ENCODE measurements around the gene CTDNEP1. TPM values are rescaled to one million over a fixed set of nuclear protein-coding genes. Genes with fewer than 3 reads are reported as not detected.

The CTDNEP1 gene
- total RNA-seq: 64.6 TPM

DNA sequence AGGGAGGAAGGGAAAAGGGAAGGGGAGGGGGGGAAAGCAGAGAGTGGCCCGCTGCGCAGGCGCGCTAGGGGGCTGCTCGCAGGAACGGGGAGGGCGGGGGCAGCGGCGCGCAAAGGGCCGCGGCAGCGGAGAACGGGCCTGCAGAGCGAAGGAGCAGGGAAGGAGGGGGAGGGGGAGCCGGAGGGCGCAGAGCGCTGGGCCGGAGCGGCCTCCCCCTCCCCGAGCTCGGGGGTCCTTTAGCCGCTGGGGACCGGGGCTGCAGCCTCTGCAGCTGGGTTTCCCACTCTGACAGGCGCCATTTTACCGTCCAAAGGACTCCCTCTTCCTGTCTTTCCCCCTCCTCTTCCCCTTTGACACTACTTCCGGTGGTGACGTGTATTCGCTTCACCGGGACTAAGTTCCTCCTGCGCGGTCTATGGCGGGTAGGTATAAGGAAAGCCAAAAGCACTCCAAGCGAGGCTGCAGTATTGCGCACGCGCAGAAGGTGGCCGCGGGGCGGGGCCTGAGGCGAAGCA, at the start of gene CTDNEP1:
TSS of gene CTDNEP1 (minus strand) at position 74 of the 515 bp plus-strand sequence. CDS start 438 bp downstream, outside the sequence.
- Histone ChIP-seq H3K4me3 (peak within 1 kb of the TSS; percentile 92 to 99), H3K9me3 (no peaks in the 10 kb centered on the region), H3K27me3 (no peaks in the 10 kb centered on the region), H3K36me3 (peaks cover 0 to 19% of the 10 kb centered on the region in 2 donors), H3K4me1 (peaks cover 50% of the 10 kb centered on the region), H3K27ac (peak within 1 kb of the TSS; percentile 99)
- intact Hi-C loops (cut with DNase I): loop anchor here (10.0 kb wide), 1 partner anchor 313 kb away; the partner anchor contains the start of gene SENP3
- TF ChIP-seq POLR2AphosphoS5 (IDR thresholded peaks at IDR 0.05; ENCODE audit: insufficient read depth in 1 of 2, low read depth in 1 of 2) (peak in 1 of 2 donors; percentile 98), POLR2A (IDR thresholded peaks at IDR 0.05) (peak in 1 of 2 donors; percentile 53)
- TF ChIP-seq, protein P1, sequence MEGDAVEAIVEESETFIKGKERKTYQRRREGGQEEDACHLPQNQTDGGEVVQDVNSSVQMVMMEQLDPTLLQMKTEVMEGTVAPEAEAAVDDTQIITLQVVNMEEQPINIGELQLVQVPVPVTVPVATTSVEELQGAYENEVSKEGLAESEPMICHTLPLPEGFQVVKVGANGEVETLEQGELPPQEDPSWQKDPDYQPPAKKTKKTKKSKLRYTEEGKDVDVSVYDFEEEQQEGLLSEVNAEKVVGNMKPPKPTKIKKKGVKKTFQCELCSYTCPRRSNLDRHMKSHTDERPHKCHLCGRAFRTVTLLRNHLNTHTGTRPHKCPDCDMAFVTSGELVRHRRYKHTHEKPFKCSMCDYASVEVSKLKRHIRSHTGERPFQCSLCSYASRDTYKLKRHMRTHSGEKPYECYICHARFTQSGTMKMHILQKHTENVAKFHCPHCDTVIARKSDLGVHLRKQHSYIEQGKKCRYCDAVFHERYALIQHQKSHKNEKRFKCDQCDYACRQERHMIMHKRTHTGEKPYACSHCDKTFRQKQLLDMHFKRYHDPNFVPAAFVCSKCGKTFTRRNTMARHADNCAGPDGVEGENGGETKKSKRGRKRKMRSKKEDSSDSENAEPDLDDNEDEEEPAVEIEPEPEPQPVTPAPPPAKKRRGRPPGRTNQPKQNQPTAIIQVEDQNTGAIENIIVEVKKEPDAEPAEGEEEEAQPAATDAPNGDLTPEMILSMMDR (IDR thresholded peaks at IDR 0.05): no peak
- DNase-seq (ENCODE audit: extremely low spot score in 2 of 2): peak; percentile 100

DNA sequence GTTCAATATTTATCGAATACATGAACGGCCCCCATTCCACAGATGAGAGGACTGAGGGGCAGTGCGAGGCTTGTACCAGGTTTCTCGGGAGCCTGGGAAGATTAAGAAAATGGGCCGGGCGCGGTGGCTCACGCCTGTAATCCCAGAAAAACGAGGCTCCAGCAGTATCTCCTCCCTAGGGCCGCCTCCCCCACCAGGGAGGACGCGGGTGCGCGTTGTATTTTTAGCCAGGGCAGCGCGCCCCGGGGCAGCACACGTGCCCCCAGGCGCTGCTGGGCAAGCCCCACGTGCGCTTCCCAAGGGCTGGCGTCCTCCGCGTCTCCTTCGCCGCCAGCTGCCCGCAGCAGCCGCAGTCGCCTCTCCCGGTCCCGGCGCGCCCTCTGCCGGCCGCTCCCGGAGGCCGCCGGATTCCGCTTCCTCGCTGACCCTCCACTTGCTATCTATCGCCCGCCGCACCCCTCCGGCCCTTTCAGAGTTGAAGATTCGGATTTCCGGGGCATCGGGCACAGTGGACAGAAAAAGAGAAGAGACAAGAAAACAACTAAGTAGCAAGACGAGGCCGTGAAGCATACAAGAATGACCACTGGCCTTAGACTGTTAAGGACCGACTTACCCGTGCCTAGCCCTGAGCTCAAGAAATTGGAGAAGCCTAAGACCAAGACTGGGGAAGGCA, 44.8 kb upstream of the CTDNEP1 start:
- peaks cover 45% of the 10 kb centered on the region for H3K4me1 ChIP-seq
- H3K27me3 ChIP-seq: no peaks in the 10 kb centered on the region
- intact Hi-C loops (cut with DNase I): loop anchor here (2.0 kb wide), 1 partner anchor 16 kb away; the partner anchor contains the start of gene SLC2A4
- H3K27ac ChIP-seq: peak overlapping the region; percentile 33
- no peaks in the 10 kb centered on the region for H3K36me3 ChIP-seq
- peak overlapping the region in 1 of 2 donors; percentile 15 for H3K4me3 ChIP-seq
- DNase-seq (ENCODE audit: extremely low spot score in 2 of 2): no peak
- H3K9me3 ChIP-seq: no peaks in the 10 kb centered on the region
- TF ChIP-seq, protein P1 (IDR thresholded peaks at IDR 0.05): peak; percentile 85 to 92 (median 88)
- no peak for TF ChIP-seq POLR2A (IDR thresholded peaks at IDR 0.05)
- TF ChIP-seq POLR2AphosphoS5 (IDR thresholded peaks at IDR 0.05; ENCODE audit: insufficient read depth in 1 of 2, low read depth in 1 of 2): peak; percentile 18 to 57

DNA sequence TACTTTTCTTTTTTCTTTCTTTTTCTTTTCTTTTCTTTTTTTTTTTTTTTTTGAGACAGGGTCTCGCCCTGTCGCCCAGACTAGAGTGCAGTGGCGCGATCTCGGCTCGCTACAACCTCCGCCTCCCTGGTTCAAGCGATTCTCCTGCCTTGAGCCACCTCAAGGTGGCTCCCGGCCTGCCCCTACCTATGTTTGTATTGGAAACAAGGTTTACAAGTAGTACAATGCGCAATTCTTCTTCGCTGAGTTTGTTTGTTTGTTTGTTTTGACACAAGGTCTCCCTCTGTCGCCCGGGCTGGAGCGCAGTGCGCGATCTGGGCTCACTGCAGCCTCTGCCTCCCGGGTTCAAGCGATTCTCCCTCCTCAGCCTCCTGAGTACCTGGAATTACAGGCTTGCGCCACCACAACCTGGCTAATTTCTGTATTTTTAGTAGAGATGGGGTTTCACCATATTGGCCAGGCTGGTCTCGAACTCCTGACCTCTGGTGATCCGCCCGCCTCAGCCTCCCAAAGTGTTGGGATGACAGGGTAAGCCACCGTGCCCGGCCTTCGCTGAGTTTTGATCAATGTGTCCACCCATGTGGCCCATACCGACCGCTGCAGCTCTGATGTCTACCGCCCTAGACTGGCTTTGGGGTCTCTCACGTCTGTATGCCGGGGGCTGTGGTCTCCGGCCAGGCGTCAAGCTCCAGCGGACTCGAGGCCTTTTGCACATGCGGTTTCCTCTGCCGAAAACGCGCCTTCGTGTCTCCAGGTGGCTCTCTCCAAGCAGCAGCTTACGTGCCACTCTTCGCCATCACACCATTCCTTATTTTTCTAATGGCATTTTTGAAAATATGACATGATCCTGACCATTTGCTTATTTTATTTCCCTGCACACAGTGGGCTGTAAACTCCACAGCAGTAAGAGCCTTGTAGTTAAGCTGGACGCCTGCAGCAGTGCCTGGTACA, 44.0 kb upstream of the CTDNEP1 start:
- H3K4me1 ChIP-seq: peaks cover 45% of the 10 kb centered on the region
- H3K27ac ChIP-seq: peak overlapping the region; percentile 33
- no peaks in the 10 kb centered on the region for H3K27me3 ChIP-seq
- H3K36me3 ChIP-seq: no peaks in the 10 kb centered on the region
- TF ChIP-seq, protein P1 (IDR thresholded peaks at IDR 0.05): no peak
- TF ChIP-seq POLR2AphosphoS5 (IDR thresholded peaks at IDR 0.05; ENCODE audit: insufficient read depth in 1 of 2, low read depth in 1 of 2): no peak
- no peak for TF ChIP-seq POLR2A (IDR thresholded peaks at IDR 0.05)
- peak overlapping the region; percentile 15 to 28 for H3K4me3 ChIP-seq
- DNase-seq (ENCODE audit: extremely low spot score in 2 of 2): no peak
- no peaks in the 10 kb centered on the region for H3K9me3 ChIP-seq
- intact Hi-C loops (cut with DNase I): loop anchor here (2.0 kb wide), 1 partner anchor 15 kb away; the partner anchor contains the start of gene SLC2A4

DNA sequence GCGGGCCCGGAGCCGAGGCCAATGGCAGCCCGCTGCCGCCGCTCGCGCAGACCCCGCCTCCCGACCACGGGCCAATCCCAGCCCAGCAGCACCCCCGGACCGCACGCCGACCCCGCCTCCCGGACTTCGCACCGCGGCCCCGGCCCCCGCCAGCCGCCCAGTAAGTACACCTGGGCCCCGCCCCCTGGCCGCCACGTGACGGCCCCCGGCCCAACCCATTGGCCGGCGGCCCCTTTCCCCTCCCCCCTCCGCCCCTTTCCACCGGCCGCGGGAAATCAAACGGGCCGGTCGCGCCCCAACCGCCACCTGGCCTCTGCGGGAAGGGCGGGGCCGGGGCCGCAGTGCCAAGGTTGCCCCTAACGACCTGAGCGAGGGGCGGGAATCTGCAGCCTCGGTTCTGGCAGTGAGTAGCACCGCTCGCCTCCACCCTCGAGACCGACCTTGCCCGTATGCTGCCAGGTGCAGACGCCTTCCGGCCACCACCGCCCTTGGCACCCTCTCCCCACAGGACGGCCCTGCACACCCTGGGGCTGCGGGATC, 43.1 kb upstream of the CTDNEP1 start, which contains the start of gene YBX2:
TSS of gene YBX2 (minus strand) at position 26 of the 540 bp plus-strand sequence. CDS start 139 bp downstream, outside the sequence.
- Histone ChIP-seq H3K9me3 (no peaks in the 10 kb centered on the region), H3K27me3 (no peaks in the 10 kb centered on the region), H3K27ac (peak within 1 kb of the TSS; percentile 33), H3K4me1 (peaks cover 45% of the 10 kb centered on the region), H3K4me3 (peak within 1 kb of the TSS; percentile 28 to 35), H3K36me3 (no peaks in the 10 kb centered on the region)
- no peak for DNase-seq (ENCODE audit: extremely low spot score in 2 of 2)
- TF ChIP-seq, protein P1 (IDR thresholded peaks at IDR 0.05): no peak
- TF ChIP-seq POLR2A (IDR thresholded peaks at IDR 0.05) (no peak), POLR2AphosphoS5 (IDR thresholded peaks at IDR 0.05; ENCODE audit: insufficient read depth in 1 of 2, low read depth in 1 of 2) (no peak)
- intact Hi-C loops (cut with DNase I): no loop called here

Data from vagina (tissue), 2 donors.